HUES6 (cell line): ENCODE data around the gene DENND4A.

ENCODE experiments used
- H3K27ac ChIP-seq: 2 replicates; pipeline ENCODE4 v1.7.0; 2013; ENCODE audit warnings: low read depth, mild to moderate bottlenecking, low read length, inconsistent platforms
- H3K27me3 ChIP-seq: 2 replicates; pipeline ENCODE4 v1.6.1; 2013; ENCODE audit warnings: low read length; ENCODE audit not compliant: control insufficient read depth, insufficient read depth
- H3K36me3 ChIP-seq: 2 replicates; pipeline ENCODE4 v1.6.1; 2013; ENCODE audit warnings: low read length; ENCODE audit not compliant: control insufficient read depth, insufficient read depth
- H3K4me1 ChIP-seq: 2 replicates; pipeline ENCODE4 v1.6.1; 2013; ENCODE audit warnings: low read length; ENCODE audit not compliant: control insufficient read depth, insufficient read depth
- H3K4me3 ChIP-seq: 2 replicates; pipeline ENCODE4 v1.5.1; 2013; ENCODE audit warnings: low read depth, low read length
- H3K9ac ChIP-seq: one replicate; pipeline ENCODE4 v1.6.1; 2013; ENCODE audit warnings: mild to moderate bottlenecking, low read length
- H3K9me3 ChIP-seq: 2 replicates; pipeline ENCODE4 v1.6.1; 2013; ENCODE audit warnings: low read depth, low read length; ENCODE audit not compliant: control insufficient read depth, insufficient read depth

DENND4A gene

GRCh38 chr15:65660927-65661326, 131.2 kb downstream of the DENND4A start:
- Histone ChIP-seq H3K4me3 (no peak overlapping the region), H3K36me3 (no peaks in the 10 kb centered on the region), H3K9ac (no peak overlapping the region), H3K27me3 (no peaks in the 10 kb centered on the region), H3K27ac (no peak overlapping the region), H3K9me3 (no peaks in the 10 kb centered on the region), H3K4me1 (no peaks in the 10 kb centered on the region)

- Histone ChIP-seq H3K9me3 (no peaks in the 10 kb centered on the region), H3K36me3 (no peaks in the 10 kb centered on the region), H3K27me3 (no peaks in the 10 kb centered on the region), H3K4me1 (no peaks in the 10 kb centered on the region), H3K27ac (no peak overlapping the region), H3K4me3 (no peak overlapping the region), H3K9ac (no peak overlapping the region)
Observed at GRCh38 chr15:65659502-65660052, 132.5 kb downstream of the DENND4A start.

GRCh38 chr15:65655457-65655856, 136.6 kb downstream of the DENND4A start:
- Histone ChIP-seq H3K27ac (no peak overlapping the region), H3K36me3 (no peaks in the 10 kb centered on the region), H3K4me1 (no peaks in the 10 kb centered on the region), H3K4me3 (no peak overlapping the region), H3K9ac (no peak overlapping the region), H3K27me3 (no peaks in the 10 kb centered on the region), H3K9me3 (no peaks in the 10 kb centered on the region)

GRCh38 chr15:65655026-65655425, 137.1 kb downstream of the DENND4A start:
- H3K4me3 ChIP-seq, result no peak overlapping the region
- no peak overlapping the region for H3K9ac ChIP-seq
- H3K27ac ChIP-seq, result no peak overlapping the region
- no peaks in the 10 kb centered on the region for H3K36me3 ChIP-seq
- no peaks in the 10 kb centered on the region for H3K27me3 ChIP-seq
- H3K9me3 ChIP-seq, result no peaks in the 10 kb centered on the region
- no peaks in the 10 kb centered on the region for H3K4me1 ChIP-seq

- Histone ChIP-seq H3K27ac (no peak overlapping the region), H3K4me1 (no peaks in the 10 kb centered on the region), H3K9me3 (no peaks in the 10 kb centered on the region), H3K27me3 (no peaks in the 10 kb centered on the region), H3K4me3 (no peak overlapping the region), H3K36me3 (no peaks in the 10 kb centered on the region), H3K9ac (no peak overlapping the region)
Observed at GRCh38 chr15:65653801-65654521, 138.1 kb downstream of the DENND4A start.

- no peaks in the 10 kb centered on the region for H3K9me3 ChIP-seq
- H3K27ac ChIP-seq, result no peak overlapping the region
- H3K27me3 ChIP-seq, result no peaks in the 10 kb centered on the region
- no peak overlapping the region for H3K9ac ChIP-seq
- H3K4me1 ChIP-seq, result no peaks in the 10 kb centered on the region
- no peaks in the 10 kb centered on the region for H3K36me3 ChIP-seq
- H3K4me3 ChIP-seq, result no peak overlapping the region
Observed at GRCh38 chr15:65653341-65653740, 138.8 kb downstream of the DENND4A start.

- Histone ChIP-seq H3K9me3 (no peaks in the 10 kb centered on the region), H3K4me1 (no peaks in the 10 kb centered on the region), H3K4me3 (no peak overlapping the region), H3K9ac (no peak overlapping the region), H3K27me3 (no peaks in the 10 kb centered on the region), H3K27ac (no peak overlapping the region), H3K36me3 (no peaks in the 10 kb centered on the region)
Observed at GRCh38 chr15:65651831-65652749, 140.0 kb downstream of the DENND4A start.

GRCh38 chr15:65651042-65651322, 141.1 kb downstream of the DENND4A start:
- no peak overlapping the region for H3K27ac ChIP-seq
- H3K4me1 ChIP-seq, result no peaks in the 10 kb centered on the region
- no peaks in the 10 kb centered on the region for H3K36me3 ChIP-seq
- no peaks in the 10 kb centered on the region for H3K9me3 ChIP-seq
- no peaks in the 10 kb centered on the region for H3K27me3 ChIP-seq
- no peak overlapping the region for H3K9ac ChIP-seq
- H3K4me3 ChIP-seq, result no peak overlapping the region

- Histone ChIP-seq H3K9ac (no peak overlapping the region), H3K36me3 (no peaks in the 10 kb centered on the region), H3K27me3 (no peaks in the 10 kb centered on the region), H3K27ac (no peak overlapping the region), H3K9me3 (no peaks in the 10 kb centered on the region), H3K4me1 (no peaks in the 10 kb centered on the region), H3K4me3 (no peak overlapping the region)
Observed at GRCh38 chr15:65650312-65651041, 141.6 kb downstream of the DENND4A start.

GRCh38 chr15:65646486-65646885, 145.6 kb downstream of the DENND4A start:
- Histone ChIP-seq H3K27me3 (no peaks in the 10 kb centered on the region), H3K27ac (no peak overlapping the region), H3K36me3 (no peaks in the 10 kb centered on the region), H3K9me3 (no peaks in the 10 kb centered on the region), H3K4me1 (no peaks in the 10 kb centered on the region), H3K9ac (no peak overlapping the region), H3K4me3 (no peak overlapping the region)

GRCh38 chr15:65645392-65645791, 146.7 kb downstream of the DENND4A start:
- Histone ChIP-seq H3K27ac (no peak overlapping the region), H3K4me1 (no peaks in the 10 kb centered on the region), H3K9me3 (no peaks in the 10 kb centered on the region), H3K4me3 (no peak overlapping the region), H3K36me3 (no peaks in the 10 kb centered on the region), H3K9ac (no peak overlapping the region), H3K27me3 (no peaks in the 10 kb centered on the region)
